Measurements from ENCODE around the gene RUSF1. TPM values are rescaled to one million over a fixed set of nuclear protein-coding genes. Genes with fewer than 3 reads are reported as not detected.

The RUSF1 gene
- total RNA-seq, 6 donors from 2014 or later: 46.8 to 132 (median 80.6) TPM

GRCh38 chr16:31479751-31480150, 28.4 kb downstream of the RUSF1 start:
- ATAC-seq (ENCODE audit: low FRiP score in 2 of 2) (no peak), DNase-seq (no peak)
- H3K27me3 ChIP-seq: no peaks in the 10 kb centered on the region
- peaks cover 0 to 33% (median 14%) of the 10 kb centered on the region in 4 donors for H3K36me3 ChIP-seq
- TF ChIP-seq POLR2AphosphoS5 (IDR thresholded peaks at IDR 0.05) (no peak), EP300 (IDR thresholded peaks at IDR 0.05) (no peak), CTCF (IDR thresholded peaks at IDR 0.05) (no peak), POLR2A (IDR thresholded peaks at IDR 0.05) (no peak)
- peaks cover 6 to 25% (median 22%) of the 10 kb centered on the region in 4 donors for H3K4me1 ChIP-seq
- whole genome bisulfite sequencing, 2 donors: 73 to 83% methylated on average over 9 of the region's 9 CpGs
- H3K9me3 ChIP-seq: no peaks in the 10 kb centered on the region
- H3K27ac ChIP-seq: no peak overlapping the region
- no peak overlapping the region for H3K4me3 ChIP-seq

GRCh38 chr16:31478956-31479355, 29.2 kb downstream of the RUSF1 start:
- TF ChIP-seq POLR2AphosphoS5 (IDR thresholded peaks at IDR 0.05) (no peak), POLR2A (IDR thresholded peaks at IDR 0.05) (no peak), CTCF (IDR thresholded peaks at IDR 0.05) (no peak), EP300 (IDR thresholded peaks at IDR 0.05) (no peak)
- Histone ChIP-seq H3K36me3 (peaks cover 0 to 41% (median 14%) of the 10 kb centered on the region in 4 donors), H3K4me1 (peaks cover 3 to 25% (median 20%) of the 10 kb centered on the region in 4 donors), H3K9me3 (no peaks in the 10 kb centered on the region), H3K4me3 (no peak overlapping the region), H3K27me3 (no peaks in the 10 kb centered on the region), H3K27ac (no peak overlapping the region)
- WGBS, 2 donors: 81 to 87% methylated on average over 3 of the region's 3 CpGs
- DNase-seq (no peak), ATAC-seq (ENCODE audit: low FRiP score in 2 of 2) (no peak)

GRCh38 chr16:31477220-31478216, 30.7 kb downstream of the RUSF1 start:
- DNase-seq (peak; percentile 91), ATAC-seq (ENCODE audit: low FRiP score in 2 of 2) (peak; percentile 44 to 83)
- Histone ChIP-seq H3K36me3 (peaks cover 0 to 50% (median 14%) of the 10 kb centered on the region in 4 donors), H3K27me3 (no peaks in the 10 kb centered on the region), H3K4me3 (peak overlapping the region; percentile 5 to 60 (median 51)), H3K27ac (peak overlapping the region; percentile 75 to 95 (median 84)), H3K4me1 (peaks cover 11 to 38% (median 22%) of the 10 kb centered on the region in 4 donors), H3K9me3 (no peaks in the 10 kb centered on the region)
- 44 to 78% methylated on average over 40 to 58 of the region's 67 CpGs for WGBS, 2 donors
- peak in 2 of 4 donors; percentile 42 to 59 for TF ChIP-seq POLR2A (IDR thresholded peaks at IDR 0.05)
- TF ChIP-seq CTCF (IDR thresholded peaks at IDR 0.05): peak in 5 of 6 experiments; percentile 16 to 70 (median 39)
- TF ChIP-seq EP300 (IDR thresholded peaks at IDR 0.05): no peak
- peak in 1 of 2 donors; percentile 8 for TF ChIP-seq POLR2AphosphoS5 (IDR thresholded peaks at IDR 0.05)

- H3K4me3 ChIP-seq: peak overlapping the region; percentile 25 to 60 (median 51)
Observed at GRCh38 chr16:31476303-31477219, 31.6 kb downstream of the RUSF1 start.

More at GRCh38 chr16:31476303-31477219, 31.6 kb downstream of the RUSF1 start:
- whole genome bisulfite sequencing, 2 donors: 32 to 66% methylated on average over 41 to 54 of the region's 68 CpGs
- ATAC-seq (ENCODE audit: low FRiP score in 2 of 2) (peak; percentile 76 to 82), DNase-seq (peak; percentile 91 to 96)
- peak in 1 of 4 donors; percentile 80 for TF ChIP-seq POLR2A (IDR thresholded peaks at IDR 0.05)
- TF ChIP-seq POLR2AphosphoS5 (IDR thresholded peaks at IDR 0.05): peak in 1 of 2 donors; percentile 84
- TF ChIP-seq EP300 (IDR thresholded peaks at IDR 0.05): no peak
- TF ChIP-seq CTCF (IDR thresholded peaks at IDR 0.05): no peak
- Histone ChIP-seq H3K36me3 (peaks cover 0 to 50% (median 14%) of the 10 kb centered on the region in 4 donors), H3K27ac (peak overlapping the region; percentile 75 to 95 (median 84)), H3K27me3 (no peaks in the 10 kb centered on the region), H3K9me3 (no peaks in the 10 kb centered on the region), H3K4me1 (peaks cover 14 to 47% (median 31%) of the 10 kb centered on the region in 4 donors)
